HG03108 (cell line): ENCODE data around the gene ADAM22.

Experiments
- ATAC-seq: cut with Tn5 transposase; IDR thresholded peaks from one replicate; pipeline ENCODE4 v1.9.1; 2021; ENCODE audit warnings: moderate library complexity; ENCODE audit not compliant: unreplicated experiment

The ADAM22 gene

GRCh38 chr7:88102675-88103074 is 168.6 kb downstream of the ADAM22 start:
- no peak for ATAC-seq

GRCh38 chr7:88104732-88105131 is 170.7 kb downstream of the ADAM22 start:
- ATAC-seq = no peak

GRCh38 chr7:88105231-88105630 is 171.2 kb downstream of the ADAM22 start:
- ATAC-seq = no peak

- ATAC-seq = no peak
These were observed 172.4 kb downstream of the ADAM22 start for GRCh38 chr7:88106434-88106833.

GRCh38 chr7:88109612-88110011 is 175.6 kb downstream of the ADAM22 start:
- ATAC-seq = no peak

- no peak for ATAC-seq
These were observed 177.2 kb downstream of the ADAM22 start for GRCh38 chr7:88111140-88111743.

GRCh38 chr7:88111954-88112471 is 178.0 kb downstream of the ADAM22 start:
- no peak for ATAC-seq

- ATAC-seq = no peak
These were observed 181.3 kb downstream of the ADAM22 start for GRCh38 chr7:88115258-88115796.

- no peak for ATAC-seq
These were observed 181.8 kb downstream of the ADAM22 start for GRCh38 chr7:88115816-88116215.

- no peak for ATAC-seq
These were observed 182.3 kb downstream of the ADAM22 start for GRCh38 chr7:88116235-88116795.

- no peak for ATAC-seq
These were observed 183.3 kb downstream of the ADAM22 start for GRCh38 chr7:88117325-88117724.

GRCh38 chr7:88121335-88121734 is 187.3 kb downstream of the ADAM22 start:
- no peak for ATAC-seq

- no peak for ATAC-seq
These were observed 193.7 kb downstream of the ADAM22 start for GRCh38 chr7:88127637-88128290.

GRCh38 chr7:88132725-88133124 is 198.7 kb downstream of the ADAM22 start:
- ATAC-seq = peak; percentile 70

GRCh38 chr7:88140947-88141346 is 206.9 kb downstream of the ADAM22 start:
- no peak for ATAC-seq

GRCh38 chr7:88141479-88141878 is 207.4 kb downstream of the ADAM22 start:
- no peak for ATAC-seq

GRCh38 chr7:88141953-88142352 is 207.9 kb downstream of the ADAM22 start:
- no peak for ATAC-seq

- no peak for ATAC-seq
These were observed 212.6 kb downstream of the ADAM22 start for GRCh38 chr7:88146616-88147015.

GRCh38 chr7:88147341-88147740 is 213.3 kb downstream of the ADAM22 start:
- no peak for ATAC-seq

GRCh38 chr7:88147949-88148348 is 213.9 kb downstream of the ADAM22 start:
- ATAC-seq = no peak

- ATAC-seq = no peak
These were observed 216.0 kb downstream of the ADAM22 start for GRCh38 chr7:88150033-88150432.
